HG03066 (cell line): ENCODE measurements around the gene ANKS1A.

ENCODE experiments used
- ATAC-seq: cut with Tn5 transposase; IDR thresholded peaks from one replicate; pipeline ENCODE4 v1.9.1; 2021; ENCODE audit warnings: low read depth; ENCODE audit not compliant: unreplicated experiment

Gene ANKS1A

DNA sequence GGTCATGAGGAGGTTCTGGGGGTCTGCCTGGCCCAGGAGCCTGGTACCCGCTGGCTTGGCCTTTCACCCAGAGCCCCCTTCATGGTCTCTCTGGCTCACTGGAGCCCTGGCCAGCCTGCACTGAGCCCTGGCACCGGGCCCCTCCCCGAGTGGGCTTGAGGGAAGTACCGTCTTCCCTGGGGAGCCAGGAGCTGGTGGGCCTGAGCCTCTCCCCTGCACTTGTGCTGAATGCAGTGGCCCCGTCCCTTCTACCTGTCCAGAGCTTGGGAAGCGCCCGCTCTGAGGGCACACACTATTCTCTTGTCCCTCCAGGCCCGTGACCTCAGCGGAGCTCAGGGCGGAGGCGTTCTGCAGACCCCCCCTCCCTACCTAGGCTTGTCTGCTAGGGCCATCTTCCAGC, 189.8 kb downstream of the ANKS1A start:
- ATAC-seq: no peak

DNA sequence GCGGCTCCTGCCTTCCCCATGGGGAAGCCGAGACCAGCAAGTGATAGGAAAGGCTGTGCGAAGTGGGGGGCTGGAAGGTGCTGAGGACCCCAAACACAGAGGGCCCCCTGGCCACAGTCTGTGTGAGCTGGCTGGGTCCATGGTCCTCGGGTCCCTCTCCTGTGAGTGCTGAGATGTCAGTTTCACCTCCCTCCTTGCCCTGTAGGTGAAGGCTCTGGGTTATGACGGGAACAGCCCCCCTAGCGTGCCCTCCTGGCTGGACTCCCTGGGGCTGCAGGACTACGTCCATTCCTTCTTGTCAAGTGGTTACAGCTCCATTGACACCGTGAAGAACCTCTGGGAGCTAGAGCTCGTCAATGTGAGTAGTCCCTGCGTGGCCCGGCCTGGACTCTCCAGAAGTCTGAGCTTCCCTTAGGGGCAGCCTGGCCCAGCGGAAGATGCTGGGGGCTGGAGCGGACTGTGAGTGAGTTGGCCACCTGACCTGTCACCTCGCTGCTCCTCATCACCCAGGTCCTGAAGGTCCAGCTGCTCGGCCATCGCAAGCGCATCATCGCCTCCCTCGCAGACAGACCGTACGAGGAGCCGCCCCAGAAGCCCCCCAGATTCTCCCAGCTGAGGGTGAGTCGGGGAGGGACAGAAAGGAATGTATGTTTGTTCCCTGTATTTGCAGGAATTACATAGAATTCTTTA, 190.4 kb downstream of the ANKS1A start:
- no peak for ATAC-seq

DNA sequence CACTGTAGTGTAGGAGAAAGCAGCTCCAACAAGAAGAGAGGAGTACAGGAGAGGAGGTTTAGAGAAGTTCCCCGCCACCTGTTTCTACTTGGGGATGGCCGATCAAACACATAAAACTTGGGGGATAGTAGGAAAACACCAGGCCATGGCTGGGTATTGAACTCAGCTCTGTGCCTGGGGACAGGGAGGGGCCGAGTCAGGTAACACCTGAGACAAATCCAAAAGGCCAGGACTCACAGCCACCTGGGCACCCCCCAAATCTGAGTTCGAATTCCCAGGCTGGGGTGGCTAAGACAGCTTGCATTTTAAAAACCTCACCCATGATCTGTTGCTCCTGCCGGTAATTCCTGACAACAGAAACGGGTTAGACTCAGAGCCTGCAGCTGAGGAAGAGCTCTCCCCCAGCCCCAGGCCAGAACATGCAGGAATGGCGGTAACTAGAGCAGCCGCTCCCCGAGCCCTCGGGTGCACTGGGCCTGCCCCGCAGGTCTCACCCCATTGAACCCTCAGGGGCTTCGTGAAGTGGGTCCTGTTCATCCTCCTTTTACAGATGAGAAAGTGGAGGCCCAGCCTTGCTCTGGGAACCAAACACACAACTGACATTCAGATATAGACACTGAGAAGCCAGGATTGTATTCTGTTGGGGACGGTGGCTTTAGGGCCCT, 191.1 kb downstream of the ANKS1A start:
- ATAC-seq: no peak

DNA sequence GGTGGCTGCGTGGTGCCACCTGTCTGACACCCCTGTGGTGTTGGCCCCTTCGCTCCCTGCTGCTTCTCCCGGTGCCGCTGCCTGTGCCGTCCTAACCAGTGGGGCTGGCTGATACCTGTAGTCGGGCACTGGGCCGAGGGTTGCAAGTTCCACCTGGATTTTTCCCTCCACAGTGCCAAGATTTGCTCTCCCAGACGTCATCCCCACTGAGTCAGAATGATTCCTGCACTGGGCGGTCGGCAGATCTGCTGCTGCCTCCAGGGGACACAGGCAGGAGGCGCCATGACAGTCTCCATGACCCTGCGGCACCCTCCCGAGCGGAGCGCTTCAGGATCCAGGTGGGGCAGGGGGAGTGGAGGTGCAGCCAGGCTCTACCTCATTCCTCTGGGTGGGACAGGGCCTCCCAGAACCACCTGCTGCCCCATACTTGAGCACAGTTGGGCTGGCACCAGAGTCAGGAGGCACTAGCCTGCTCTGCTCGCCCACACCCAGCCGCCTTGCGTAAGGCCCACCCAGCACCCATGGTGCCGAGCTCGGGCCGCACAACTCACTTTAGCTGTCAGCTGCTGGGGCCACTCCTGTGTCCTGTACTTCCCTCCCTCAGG, 191.9 kb downstream of the ANKS1A start:
- ATAC-seq: no peak

DNA sequence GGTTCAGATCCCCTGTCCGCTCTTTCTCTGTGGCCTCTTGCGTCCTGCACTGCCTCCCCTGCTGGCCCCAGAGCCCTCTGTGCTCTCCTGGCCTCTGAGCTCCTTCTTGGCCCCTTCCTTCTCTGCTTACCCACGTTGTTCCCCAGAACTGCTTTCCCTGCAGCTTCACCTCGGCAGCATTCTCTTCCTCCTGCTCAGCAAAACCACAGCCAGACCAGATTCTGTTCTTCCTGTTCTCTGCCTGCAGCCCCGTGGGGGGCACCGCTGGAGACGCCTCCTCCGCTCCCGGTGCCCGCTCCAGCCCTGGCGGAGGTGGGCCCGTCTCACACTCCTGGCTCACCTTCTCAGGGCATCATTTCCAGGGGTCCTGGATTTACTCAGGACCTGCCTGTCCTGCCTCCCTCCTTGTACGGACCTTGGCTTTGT, 192.4 kb downstream of the ANKS1A start:
- ATAC-seq: no peak

DNA sequence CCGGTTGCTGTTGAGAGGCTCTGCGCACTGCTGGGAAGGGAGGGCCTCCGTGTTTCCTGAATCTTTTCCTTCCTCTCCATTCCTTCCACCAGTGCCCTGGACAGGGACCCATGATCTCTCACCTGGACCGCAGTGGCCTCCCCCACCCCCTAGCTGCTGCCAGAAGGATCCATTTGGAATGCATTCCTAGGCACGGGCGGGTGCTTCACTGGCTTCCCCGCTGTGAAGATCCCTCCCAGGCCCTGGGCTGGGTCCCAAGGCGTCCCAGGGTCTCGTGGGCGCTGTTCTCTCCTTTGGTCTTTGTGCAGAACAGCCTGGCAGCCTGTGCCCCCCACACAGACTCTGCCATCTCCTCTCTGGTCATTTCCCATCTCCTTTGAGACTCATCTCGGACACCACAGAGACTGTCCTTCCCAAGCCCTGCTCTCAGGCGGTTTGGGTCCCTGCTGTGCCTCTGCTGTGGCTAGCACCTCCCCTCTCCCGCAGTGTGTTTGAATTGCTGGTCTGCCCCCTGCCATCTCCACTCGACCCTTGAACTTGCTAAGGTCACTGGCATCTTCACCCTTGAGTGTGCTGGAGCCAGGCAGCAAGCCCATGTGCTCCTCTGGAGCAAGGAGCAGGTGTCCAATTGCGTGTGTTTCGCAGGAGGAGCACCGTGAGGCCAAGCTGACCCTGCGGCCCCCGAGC, 193.1 kb downstream of the ANKS1A start:
- ATAC-seq: no peak

DNA sequence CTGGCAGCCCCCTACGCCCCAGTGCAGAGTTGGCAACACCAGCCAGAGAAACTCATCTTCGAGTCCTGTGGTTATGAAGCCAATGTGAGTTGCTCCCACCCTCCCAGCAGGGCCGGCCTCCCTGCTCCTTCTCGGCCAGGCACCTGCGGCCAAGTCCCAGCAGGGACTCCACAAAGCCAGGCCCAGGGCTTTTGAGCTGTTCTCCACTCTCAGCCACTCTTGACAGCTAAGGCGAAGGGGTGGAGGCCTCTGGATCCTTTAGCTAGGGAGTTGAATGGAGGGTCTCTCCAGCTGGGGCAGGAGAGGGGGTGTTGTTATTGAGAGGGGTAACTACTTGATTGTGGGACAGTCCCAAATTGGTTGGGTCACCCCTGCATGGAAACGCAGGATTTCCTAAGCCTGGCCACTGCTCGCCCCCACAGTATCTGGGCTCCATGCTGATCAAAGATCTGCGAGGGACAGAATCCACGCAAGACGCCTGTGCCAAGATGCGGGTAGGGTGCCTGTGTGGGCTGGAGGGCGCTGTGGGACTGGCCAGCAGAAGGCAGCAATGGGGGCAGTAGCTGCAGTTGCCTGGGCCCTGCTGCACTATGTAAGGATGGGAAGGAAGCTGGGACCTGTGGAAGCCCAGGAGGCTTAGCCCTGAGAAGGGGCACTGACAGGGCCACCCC, 193.8 kb downstream of the ANKS1A start:
- ATAC-seq: no peak

DNA sequence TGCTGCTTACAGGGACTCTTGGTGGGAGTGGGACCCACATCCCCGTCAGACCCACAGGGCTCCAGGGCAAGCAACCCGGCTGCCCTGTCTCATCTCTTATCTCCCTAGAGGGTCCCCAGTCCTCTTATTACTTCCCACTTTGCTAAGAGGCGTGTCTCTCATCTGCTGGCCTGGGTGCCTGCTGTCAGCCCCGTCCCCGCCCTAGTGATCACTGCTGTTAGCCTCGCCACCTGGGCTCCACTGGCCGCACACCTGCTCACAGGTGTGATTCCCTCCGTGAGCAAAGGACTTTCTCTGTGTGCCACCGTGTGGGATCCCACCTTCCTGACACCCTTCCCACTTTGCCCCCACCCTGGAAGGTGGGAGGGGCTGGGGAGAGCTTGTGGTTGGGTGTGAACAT, 194.5 kb downstream of the ANKS1A start:
- ATAC-seq: no peak

DNA sequence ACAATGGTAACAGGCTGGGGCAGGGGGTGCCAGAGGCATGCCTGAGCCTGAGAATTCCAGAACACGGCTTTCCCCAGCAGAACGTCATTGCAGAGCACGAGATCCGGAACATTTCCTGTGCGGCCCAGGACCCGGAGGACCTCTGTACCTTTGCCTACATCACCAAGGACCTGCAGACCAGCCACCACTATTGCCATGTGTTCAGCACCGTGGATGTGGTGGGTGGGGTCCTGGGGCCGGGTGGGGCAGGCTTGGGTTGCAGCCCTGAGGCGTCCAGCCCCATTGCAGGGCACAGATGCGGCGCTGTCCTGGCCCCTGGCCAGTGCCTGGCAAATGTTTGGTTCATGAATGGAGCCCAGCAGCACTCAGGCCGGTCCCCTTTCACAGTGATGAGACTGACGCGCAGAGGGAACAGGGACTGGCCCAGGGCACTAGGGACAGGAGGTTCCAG, 195.0 kb downstream of the ANKS1A start:
- no peak for ATAC-seq

DNA sequence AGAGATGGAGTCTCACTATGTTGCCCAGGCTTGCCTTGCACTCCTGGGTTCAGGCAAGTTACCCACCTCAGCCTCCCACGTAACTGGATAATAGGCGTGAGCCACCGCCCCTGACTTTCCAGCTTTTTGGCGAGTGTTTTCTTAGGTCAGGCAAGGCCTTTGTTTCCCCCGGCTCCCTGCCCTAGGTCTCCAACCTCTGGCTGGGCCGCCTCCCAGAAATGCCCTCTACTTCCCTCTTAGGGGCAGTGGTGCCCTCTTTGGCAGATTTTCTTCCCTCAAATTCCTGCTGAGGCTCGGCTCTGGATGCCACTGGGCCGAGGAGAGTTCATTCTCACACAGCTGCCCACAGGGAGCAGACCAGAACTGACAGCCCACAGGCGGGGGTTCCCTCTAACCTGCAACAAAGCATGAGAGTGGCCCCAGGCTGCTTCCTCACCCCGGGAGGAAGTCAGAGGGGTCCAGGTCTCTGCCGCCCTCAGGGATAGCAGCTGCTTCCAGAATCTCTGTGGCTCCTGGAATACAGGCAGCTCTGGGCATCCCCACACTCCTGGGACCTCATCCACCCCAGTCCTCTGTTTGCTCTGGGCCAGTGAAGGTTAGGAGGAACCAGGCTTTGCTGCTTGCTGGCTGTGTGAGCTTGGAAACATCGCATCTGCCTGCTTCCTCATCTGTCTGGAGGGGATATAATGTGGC, 195.6 kb downstream of the ANKS1A start:
- no peak for ATAC-seq

DNA sequence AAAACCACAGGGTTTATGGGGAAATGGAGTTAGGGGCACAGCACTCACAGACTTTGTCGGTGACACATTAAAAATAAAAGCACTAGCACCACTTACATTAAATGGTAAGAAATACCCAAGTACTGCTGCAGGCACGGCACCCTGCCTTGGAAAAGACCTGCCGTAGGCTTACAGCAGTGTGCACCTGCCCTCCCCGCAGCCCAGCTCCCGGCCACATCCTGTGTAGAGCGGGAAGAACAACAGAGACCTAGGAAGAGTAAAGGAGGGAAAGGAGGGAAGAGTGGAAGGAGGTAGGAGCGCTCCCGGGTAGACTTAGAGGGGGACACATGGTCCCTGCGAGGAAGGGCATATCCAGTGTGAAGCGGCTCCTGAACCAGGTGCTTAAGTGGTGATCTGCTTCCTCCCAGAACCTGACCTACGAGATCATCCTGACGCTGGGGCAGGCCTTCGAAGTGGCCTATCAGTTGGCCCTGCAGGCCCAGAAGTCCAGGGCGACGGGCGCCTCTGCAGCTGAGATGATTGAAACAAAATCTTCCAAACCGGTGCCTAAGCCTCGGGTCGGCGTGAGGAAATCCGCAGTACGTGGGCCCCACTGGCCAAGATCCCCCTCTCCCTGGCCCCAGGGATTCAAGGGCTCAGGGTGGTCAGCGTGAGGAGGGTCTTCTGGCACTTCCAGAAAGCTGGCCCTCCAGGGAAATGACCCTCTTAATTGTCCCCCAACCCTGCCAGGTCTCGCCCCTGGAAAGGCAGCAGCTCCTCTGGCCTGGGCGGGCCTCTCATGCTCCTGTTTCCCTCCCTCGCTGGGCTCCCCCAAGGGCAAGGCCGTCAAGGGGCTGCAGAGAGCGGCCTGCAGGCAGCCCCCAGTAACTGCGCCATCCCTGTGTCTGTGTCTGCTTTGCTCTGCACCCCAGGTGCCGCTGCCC, 196.6 kb downstream of the ANKS1A start:
- ATAC-seq: no peak

DNA sequence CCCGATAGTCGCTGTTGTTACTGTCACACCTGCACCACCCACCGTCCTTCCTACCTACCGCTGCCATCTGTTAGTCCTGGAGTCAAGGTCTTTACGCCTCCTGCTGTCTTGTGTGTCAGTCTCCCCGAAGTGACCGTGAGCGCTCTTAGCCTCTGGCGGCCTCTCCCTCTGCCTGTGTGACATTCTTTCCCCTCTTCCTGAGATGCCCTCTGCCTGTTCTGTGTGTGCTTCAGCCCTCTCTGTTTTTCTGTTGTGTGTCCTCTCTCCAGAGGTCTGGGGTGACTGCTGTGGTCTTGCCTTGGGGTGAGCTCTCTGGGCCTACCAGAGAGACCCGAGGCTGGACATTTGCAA, 197.2 kb downstream of the ANKS1A start:
- ATAC-seq: no peak

DNA sequence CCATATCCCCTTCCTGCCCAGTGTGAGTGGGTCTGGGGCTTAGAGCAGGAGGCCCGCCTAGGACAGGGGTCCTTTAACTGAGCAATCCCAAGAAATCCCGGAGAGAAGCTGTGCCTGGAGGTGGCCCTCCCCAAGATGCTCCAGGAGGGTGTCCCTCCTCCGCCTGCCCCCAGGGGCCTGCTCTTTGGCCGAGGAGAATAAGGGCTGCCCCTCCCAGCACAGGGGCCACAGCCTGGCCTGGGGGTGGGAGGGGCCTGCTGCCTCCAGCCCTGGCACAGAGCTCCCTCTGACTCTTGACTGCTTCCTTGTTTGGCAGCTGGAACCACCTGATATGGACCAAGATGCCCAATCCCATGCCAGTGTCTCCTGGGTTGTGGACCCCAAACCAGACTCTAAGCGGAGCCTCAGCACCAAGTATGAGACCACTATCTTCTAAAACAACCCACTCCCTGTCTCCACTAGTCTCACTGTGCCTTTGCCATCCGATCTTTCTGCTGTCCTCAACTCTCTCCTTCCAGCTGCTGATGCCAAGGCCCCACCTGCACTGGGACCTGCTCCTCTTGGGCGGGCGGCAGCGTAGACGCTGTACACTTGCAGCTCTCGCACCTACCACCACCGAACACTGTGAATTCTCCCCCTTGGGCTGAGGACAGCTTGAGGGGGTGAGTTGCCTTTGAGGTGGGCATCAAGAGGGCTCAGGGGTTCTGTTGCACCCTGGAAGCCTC, 197.7 kb downstream of the ANKS1A start:
- no peak for ATAC-seq

DNA sequence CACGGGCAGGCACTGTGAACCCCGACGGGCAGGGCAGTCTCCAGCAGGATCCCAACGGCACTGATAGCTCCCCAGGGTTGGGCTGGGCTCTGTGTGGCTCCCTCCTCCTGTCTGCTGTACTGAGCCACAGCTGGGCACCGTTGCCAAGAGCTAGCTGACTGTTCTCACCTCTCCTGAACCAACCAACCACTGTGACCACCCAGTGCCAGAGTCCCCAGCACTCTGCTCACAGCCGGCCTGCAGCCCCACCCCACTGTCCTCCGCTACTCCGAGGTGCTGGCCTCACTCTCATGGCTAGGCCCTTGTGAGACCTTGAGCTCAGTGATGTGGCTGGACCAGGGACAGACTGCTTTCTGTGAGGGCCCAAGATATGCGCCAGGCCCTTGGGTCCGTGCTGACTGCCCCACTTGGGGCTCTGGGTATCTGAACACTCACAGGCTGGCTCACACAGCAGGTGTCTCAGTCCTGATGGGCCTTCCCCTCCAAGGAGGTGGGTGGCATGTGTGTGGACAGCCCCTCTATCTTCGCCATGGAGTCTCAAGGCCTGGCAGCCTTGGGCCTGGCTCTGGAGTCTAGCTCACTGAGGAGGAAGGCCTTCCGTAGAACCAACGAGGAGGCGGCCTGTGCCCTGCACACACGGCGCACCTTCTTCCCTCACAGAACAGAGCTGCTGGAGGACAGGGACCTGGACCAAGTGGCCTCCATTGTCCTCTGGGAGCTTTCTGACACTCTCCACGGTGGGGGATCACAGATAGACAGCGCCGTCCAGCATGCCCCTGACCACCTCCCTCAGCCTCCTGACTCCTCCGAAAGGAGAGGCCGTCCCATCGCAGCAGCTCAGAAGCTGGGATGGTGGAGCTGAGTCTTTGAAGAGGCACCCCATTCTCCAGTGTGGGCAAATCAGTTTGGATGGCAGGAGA, 198.6 kb downstream of the ANKS1A start:
- no peak for ATAC-seq

DNA sequence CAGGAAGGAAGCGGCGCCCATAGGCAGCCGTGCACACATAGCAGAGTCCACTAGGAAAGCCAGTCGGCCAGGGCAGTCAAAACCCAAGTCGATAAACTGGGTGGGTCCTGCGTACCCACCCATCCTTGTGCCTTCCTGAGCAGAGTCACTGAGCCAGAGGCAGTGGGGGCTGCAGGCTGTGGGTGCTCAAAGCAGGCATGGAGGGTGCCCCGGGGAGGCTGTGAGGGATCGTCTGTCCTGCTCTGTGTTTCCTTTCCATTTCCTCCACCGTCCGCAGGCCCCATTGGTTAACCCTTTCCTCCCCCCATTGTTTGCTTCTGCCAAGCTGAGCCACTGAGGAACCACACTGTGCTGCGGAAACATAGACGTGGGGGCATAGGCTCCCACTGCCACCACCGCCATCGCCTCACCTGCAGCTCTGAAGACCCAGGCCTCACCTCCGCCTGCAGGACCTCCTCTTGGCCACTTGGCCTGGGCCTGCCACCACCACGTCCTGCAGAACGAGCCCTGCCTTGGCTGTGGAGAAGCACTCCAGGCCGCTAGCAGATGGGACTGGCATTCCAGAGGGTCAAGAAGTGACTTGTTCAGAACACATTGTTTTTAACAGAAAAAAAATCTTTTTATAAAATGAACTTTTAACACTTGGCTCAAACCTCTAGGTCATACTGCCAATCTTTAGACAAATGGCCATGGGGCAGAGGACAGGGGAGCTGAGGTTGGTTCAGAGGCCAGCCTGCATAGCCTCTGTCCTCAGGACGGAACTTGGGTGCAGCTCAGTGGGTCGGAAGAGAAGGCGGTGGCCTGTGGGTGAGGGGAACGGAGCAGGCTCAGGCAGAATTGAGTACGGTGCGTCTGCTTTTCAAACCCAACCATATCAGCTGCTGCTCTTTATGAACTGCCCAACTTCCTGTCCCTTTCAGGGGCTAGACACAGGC, 199.5 kb downstream of the ANKS1A start:
- ATAC-seq: no peak

DNA sequence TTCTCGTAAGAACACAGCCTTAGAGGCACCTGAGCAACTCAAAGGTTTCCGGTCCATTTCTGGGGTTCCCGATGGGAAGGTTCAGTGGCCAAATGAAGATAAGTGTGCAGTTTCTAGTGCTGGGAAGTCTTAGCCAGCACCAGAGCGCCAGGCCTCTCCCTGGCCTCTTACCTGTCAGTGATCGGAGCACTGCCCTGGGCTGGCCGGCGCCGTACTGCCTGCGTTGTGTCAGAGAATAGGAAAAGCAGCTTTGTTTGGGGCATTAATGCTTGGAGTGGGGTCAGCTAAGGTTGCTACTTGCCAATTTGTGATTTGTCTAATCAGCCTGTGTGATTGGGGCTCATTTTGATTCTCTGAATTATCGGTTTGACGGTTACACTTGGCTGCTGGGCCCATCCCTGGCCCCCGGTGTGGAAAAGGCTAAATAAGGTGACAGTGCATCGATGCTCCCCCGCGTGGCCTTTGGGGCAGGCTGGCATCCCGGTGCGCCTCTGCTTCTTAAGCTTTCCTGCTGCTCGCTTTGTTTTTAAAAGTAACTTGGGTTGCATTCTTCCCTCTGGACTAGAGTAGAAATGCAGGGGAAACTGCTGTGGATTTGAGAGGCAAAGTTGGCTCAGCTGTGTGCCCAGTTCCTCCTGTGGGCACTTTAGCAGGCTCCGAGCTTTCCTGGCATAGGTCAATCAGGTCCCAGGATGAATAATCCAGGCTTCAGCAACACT, 200.3 kb downstream of the ANKS1A start:
- ATAC-seq: no peak
